GM10266 (cell line): ENCODE data around the gene CEP20.
"Not testable (repeated sequence)": the region's sequence is repeated elsewhere in the genome, so short reads cannot be mapped to it uniquely, and the experiment has no call there.

ENCODE experiments used
- DNase-seq: peaks from one replicate; pipeline ENCODE4 v3.0.0; 2012; ENCODE audit errors: extremely low spot score
- CTCF ChIP-seq: IDR thresholded peaks from 2 replicates; pipeline ENCODE4 v1.5.1; 2012; ENCODE audit warnings: mild to moderate bottlenecking, low read depth; ENCODE audit not compliant: control insufficient read depth, insufficient read depth; ENCODE audit errors: missing control alignments

The CEP20 gene, protein sequence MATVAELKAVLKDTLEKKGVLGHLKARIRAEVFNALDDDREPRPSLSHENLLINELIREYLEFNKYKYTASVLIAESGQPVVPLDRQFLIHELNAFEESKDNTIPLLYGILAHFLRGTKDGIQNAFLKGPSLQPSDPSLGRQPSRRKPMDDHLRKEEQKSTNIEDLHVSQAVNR

GRCh38 chr16:15888072-15888976 is at the start of gene CEP20:
Gene CEP20 (minus strand): TSS chr16:15888603. CDS start chr16:15888585, 18 bp downstream.
- TF ChIP-seq CTCF = no peak
- peak; percentile 98 for DNase-seq

- DNase-seq = not testable (repeated sequence)
These were observed 48.4 kb upstream of the CEP20 start for GRCh38 chr16:15936809-15937208.

DNA sequence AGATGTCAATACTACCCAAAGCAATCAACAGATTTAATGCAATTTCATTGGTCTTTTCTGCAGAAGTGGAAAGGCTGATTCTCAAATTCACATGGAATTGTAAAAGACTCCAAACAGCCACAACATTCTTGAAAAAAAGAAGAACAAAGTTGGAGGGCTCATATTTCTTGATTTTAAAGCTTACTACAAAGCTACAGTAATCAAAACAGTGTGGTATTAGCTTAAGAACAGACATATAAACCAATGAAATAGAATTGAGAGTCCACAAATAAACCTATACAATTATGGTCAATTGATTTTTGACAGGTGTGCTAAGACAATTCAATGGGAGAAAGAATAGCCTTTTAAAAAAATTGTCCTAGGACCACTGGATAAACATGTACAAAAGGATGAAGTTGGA is 46.6 kb upstream of the CEP20 start:
- TF ChIP-seq CTCF = no peak
- no peak for DNase-seq

DNA sequence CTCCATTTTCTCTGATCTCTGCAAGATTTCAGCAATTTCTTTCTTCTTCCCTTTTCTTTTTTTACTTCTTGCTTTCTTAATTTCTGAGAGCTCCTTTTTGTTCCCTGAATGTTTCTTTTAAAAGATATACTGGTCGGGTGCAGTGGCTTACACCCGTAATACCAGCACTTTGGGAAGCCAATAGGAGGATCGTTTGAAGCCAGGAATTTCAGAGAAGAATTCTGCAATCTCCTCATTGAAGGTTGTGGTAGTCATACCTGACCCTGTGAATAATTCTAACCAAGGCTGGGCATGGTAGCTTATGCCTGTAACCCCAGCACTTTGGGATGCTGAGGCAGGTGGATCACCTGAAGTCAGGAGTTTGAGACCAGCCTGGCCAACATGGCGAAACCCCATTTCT is 45.4 kb upstream of the CEP20 start:
- DNase-seq = no peak
- no peak for TF ChIP-seq CTCF

DNA sequence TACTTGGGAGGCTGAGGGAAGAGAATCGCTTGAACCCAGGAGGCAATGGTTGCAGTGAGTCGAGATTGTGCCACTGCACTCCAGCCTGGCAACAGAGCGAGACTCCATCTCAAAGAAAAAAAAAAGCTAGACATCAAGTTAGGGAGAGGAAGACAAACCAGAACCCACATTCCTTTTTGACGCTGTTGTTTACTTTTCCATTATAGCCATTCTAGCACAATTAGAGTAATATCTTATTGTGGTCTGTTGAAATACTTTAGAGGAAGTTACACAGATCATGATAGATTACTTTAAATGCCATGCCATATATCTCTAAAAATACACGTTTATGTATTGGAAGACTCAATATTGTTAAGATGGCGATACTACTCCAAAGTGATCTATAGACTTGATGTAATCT is 44.5 kb upstream of the CEP20 start:
- TF ChIP-seq CTCF = no peak
- no peak for DNase-seq

DNA sequence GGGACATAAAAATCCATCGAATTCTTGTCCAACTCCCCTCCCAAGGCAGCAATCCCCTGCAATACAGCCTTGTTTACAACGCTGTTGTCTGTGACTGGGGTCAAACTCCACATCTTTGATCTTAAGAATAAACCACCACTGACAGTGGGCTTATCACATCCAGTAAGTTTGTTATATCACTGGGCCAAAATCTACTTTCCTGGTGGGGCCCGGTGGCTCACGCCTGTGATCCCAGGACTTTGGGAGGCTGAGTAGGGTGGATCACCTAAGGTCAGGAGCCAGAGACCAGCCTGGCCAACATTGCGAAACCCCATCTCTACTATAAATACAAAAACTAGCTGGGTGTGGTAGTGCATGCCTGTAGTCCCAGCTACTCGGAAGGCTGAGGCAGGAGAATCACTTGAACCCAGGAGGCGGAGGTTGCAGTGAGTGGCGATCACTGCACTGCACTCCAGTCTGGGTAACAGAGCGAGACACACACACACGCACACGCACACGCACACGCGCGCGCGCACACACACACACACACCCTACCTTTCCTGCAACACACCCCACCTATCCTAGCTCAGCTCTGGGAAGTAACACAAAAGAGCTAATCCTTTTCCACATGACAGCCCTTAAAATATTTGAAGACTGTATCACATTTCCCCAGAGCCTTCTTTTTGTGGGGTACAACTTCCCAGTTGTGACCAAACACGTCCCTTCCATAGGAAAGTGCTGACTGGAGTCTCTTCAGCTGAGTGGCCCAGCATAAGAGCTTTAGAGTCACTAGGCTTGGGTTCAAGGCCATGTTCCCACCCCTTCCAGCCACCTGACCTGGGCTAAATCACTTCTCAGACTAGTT is 40.1 kb upstream of the CEP20 start:
- no peak for DNase-seq

More for the DNA sequence above, 40.1 kb upstream of the CEP20 start:
- no peak for TF ChIP-seq CTCF
